Measurements from ENCODE around the gene CLDN6.

DNA sequence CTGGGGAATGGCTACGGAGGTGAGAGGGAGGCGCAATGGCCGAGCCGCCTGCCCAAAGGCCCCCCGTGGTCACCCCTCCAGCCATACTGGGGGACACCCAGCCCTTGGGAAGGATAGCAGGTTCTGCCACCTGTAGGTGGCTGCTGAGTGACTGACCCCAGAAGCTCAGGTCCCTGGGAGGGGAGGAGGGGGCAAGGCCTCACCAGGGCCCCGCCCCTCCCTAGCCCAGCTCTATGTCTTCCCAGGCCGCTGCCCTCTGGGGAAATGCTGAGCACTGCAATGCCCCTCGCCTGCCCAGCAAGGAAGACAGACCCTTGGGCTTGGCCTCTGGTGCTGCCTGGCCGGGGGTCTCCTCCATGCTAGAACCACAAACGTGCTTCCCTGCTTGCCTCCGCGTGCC is 16.7 kb downstream of the CLDN6 start:
- TF ChIP-seq POLR2A (IDR thresholded peaks at IDR 0.05) (no peak), EP300 (IDR thresholded peaks at IDR 0.05) (no peak)

All from ovary (tissue), 1 donor.